NCI-H526 treated with DMSO at 0.1 percent for 48 hours (cell line): Measurements from ENCODE around the gene IFTAP.
"Not testable (repeated sequence)": the region's sequence is repeated elsewhere in the genome, so short reads cannot be mapped to it uniquely, and the experiment has no call there.

Experiments
- DNase-seq: peaks from one replicate; lab custom pipeline; 2025; lab: John Stamatoyannopoulos, UW

IFTAP gene

GRCh38 chr11:36638556-36638955 is 44.3 kb downstream of the IFTAP start:
- DNase-seq, result no peak

- DNase-seq, result no peak
Measured at GRCh38 chr11:36657610-36658267, 63.4 kb downstream of the IFTAP start.

GRCh38 chr11:36661359-36661758 is 67.1 kb downstream of the IFTAP start:
- not testable (repeated sequence) for DNase-seq

GRCh38 chr11:36672815-36673450 is 78.6 kb downstream of the IFTAP start:
- DNase-seq, result peak; percentile 55

- not testable (repeated sequence) for DNase-seq
Measured at GRCh38 chr11:36679547-36679946, 85.2 kb downstream of the IFTAP start.

- DNase-seq, result no peak
Measured at GRCh38 chr11:36683818-36684217, 89.5 kb downstream of the IFTAP start.

GRCh38 chr11:36684840-36685801 is 90.8 kb downstream of the IFTAP start:
- DNase-seq, result no peak

GRCh38 chr11:36688132-36688531 is 93.8 kb downstream of the IFTAP start:
- no peak for DNase-seq

GRCh38 chr11:36688571-36689291 is 94.4 kb downstream of the IFTAP start:
- DNase-seq, result no peak

GRCh38 chr11:36689442-36689841 is 95.1 kb downstream of the IFTAP start:
- no peak for DNase-seq

GRCh38 chr11:36692704-36693103 is 98.4 kb downstream of the IFTAP start:
- no peak for DNase-seq

GRCh38 chr11:36693139-36693843 is 99.0 kb downstream of the IFTAP start:
- DNase-seq, result no peak

- no peak for DNase-seq
Measured at GRCh38 chr11:36695111-36695510, 100.8 kb downstream of the IFTAP start.

GRCh38 chr11:36695571-36695970 is 101.3 kb downstream of the IFTAP start:
- DNase-seq, result no peak

- DNase-seq, result no peak
Measured at GRCh38 chr11:36696550-36696949, 102.2 kb downstream of the IFTAP start.

- DNase-seq, result peak; percentile 19
Measured at GRCh38 chr11:36699271-36699670, 105.0 kb downstream of the IFTAP start.

- no peak for DNase-seq
Measured at GRCh38 chr11:36700246-36700645, 105.9 kb downstream of the IFTAP start.

- DNase-seq, result peak; percentile 51
Measured at GRCh38 chr11:36702330-36703054, 108.2 kb downstream of the IFTAP start.

- no peak for DNase-seq
Measured at GRCh38 chr11:36703055-36703404, 108.7 kb downstream of the IFTAP start.
